HG02759 (cell line): ENCODE measurements around the gene NFIB.

ENCODE experiments used
- ATAC-seq: cut with Tn5 transposase; IDR thresholded peaks from one replicate; pipeline ENCODE4 v1.9.1; 2021; ENCODE audit warnings: mild to moderate bottlenecking, moderate library complexity; ENCODE audit not compliant: unreplicated experiment

The NFIB gene

GRCh38 chr9:14249527-14249926 is 64.4 kb downstream of the NFIB start:
- no peak for ATAC-seq

- no peak for ATAC-seq
These were observed 65.8 kb downstream of the NFIB start for GRCh38 chr9:14248149-14248548.

- ATAC-seq, result peak; percentile 41
These were observed 66.4 kb downstream of the NFIB start for GRCh38 chr9:14247577-14247976.

GRCh38 chr9:14246951-14247350 is 67.0 kb downstream of the NFIB start:
- no peak for ATAC-seq

GRCh38 chr9:14245901-14246525 is 67.9 kb downstream of the NFIB start:
- no peak for ATAC-seq

GRCh38 chr9:14243514-14244042 is 70.4 kb downstream of the NFIB start:
- no peak for ATAC-seq

- ATAC-seq, result no peak
These were observed 71.7 kb downstream of the NFIB start for GRCh38 chr9:14242150-14242805.

- ATAC-seq, result no peak
These were observed 73.4 kb downstream of the NFIB start for GRCh38 chr9:14240537-14240936.

- ATAC-seq, result no peak
These were observed 75.4 kb downstream of the NFIB start for GRCh38 chr9:14238518-14238917.

GRCh38 chr9:14238079-14238478 is 75.9 kb downstream of the NFIB start:
- ATAC-seq, result no peak

GRCh38 chr9:14236591-14236990 is 77.3 kb downstream of the NFIB start:
- no peak for ATAC-seq

GRCh38 chr9:14232111-14232510 is 81.8 kb downstream of the NFIB start:
- ATAC-seq, result no peak

GRCh38 chr9:14231196-14231990 is 82.5 kb downstream of the NFIB start:
- no peak for ATAC-seq

- no peak for ATAC-seq
These were observed 85.3 kb downstream of the NFIB start for GRCh38 chr9:14228602-14229001.

GRCh38 chr9:14226855-14227532 is 86.9 kb downstream of the NFIB start:
- no peak for ATAC-seq

- no peak for ATAC-seq
These were observed 90.9 kb downstream of the NFIB start for GRCh38 chr9:14223081-14223480.

GRCh38 chr9:14222149-14222835 is 91.6 kb downstream of the NFIB start:
- ATAC-seq, result no peak

GRCh38 chr9:14221558-14221957 is 92.4 kb downstream of the NFIB start:
- no peak for ATAC-seq

- ATAC-seq, result no peak
These were observed 92.8 kb downstream of the NFIB start for GRCh38 chr9:14221119-14221518.

- no peak for ATAC-seq
These were observed 93.7 kb downstream of the NFIB start for GRCh38 chr9:14220256-14220655.

- ATAC-seq, result no peak
These were observed 94.1 kb downstream of the NFIB start for GRCh38 chr9:14219850-14220249.
